Skeletal muscle satellite cell (primary cell): ENCODE data around the gene PSMA4. TPM values are rescaled to one million over a fixed set of nuclear protein-coding genes. Genes with fewer than 3 reads are reported as not detected.
"Not testable (repeated sequence)": the region's sequence is repeated elsewhere in the genome, so short reads cannot be mapped to it uniquely, and the experiment has no call there.

ENCODE experiments used
- H3K27me3 ChIP-seq: 2 replicates; pipeline ENCODE4 v1.7.0; 2013; ENCODE audit warnings: low read length; ENCODE audit not compliant: control insufficient read depth, insufficient read depth
- H3K36me3 ChIP-seq: 2 replicates; pipeline ENCODE4 v1.7.0; 2013; ENCODE audit warnings: mild to moderate bottlenecking, control low read depth, low read length; ENCODE audit not compliant: insufficient read depth
- H3K4me1 ChIP-seq: 2 replicates; pipeline ENCODE4 v1.7.0; 2013; ENCODE audit warnings: low read length; ENCODE audit not compliant: control insufficient read depth, insufficient read depth
- H3K4me2 ChIP-seq: 2 replicates; pipeline ENCODE4 v1.7.0; 2013; ENCODE audit warnings: mild to moderate bottlenecking, low read length
- H3K4me3 ChIP-seq: 2 replicates; pipeline ENCODE4 v1.7.0; 2013; ENCODE audit warnings: low read length
- H3K9ac ChIP-seq: 2 replicates; pipeline ENCODE4 v1.7.0; 2013; ENCODE audit warnings: mild to moderate bottlenecking, low read depth, low read length, moderate library complexity
- H3K9me3 ChIP-seq: replicated peaks from 2 replicates; pipeline ENCODE4 v1.7.0; 2013; ENCODE audit warnings: mild to moderate bottlenecking, control low read depth, low read length
- total RNA-seq: library from RNA; depleted of rRNA; stranded (reverse); fragments of >200 nt; gene quantifications from 2 replicates; pipeline ENCODE4 v1.2.3, GENCODE V29; 2012; rRNA removed

PSMA4 gene
- 322 and 348 TPM in 2 replicates for total RNA-seq

GRCh38 chr15:78540141-78540870, at the start of gene PSMA4:
PSMA4 (plus strand) TSS chr15:78540444; CDS start chr15:78541928, 1,484 bp downstream.
- H3K27me3 ChIP-seq = no peaks in the 10 kb centered on the region
- peak within 1 kb of the TSS; percentile 97 for H3K9ac ChIP-seq
- peak within 1 kb of the TSS; percentile 96 for H3K4me3 ChIP-seq
- H3K36me3 ChIP-seq = peaks cover 31% of the 10 kb centered on the region
- H3K4me2 ChIP-seq = peak within 1 kb of the TSS; percentile 92
- no peaks in the 10 kb centered on the region for H3K9me3 ChIP-seq
- H3K4me1 ChIP-seq = peaks cover 14% of the 10 kb centered on the region

GRCh38 chr15:78492872-78493271, 47.4 kb upstream of the PSMA4 start:
- Histone ChIP-seq H3K9me3 (no peaks in the 10 kb centered on the region), H3K36me3 (peaks cover 86% of the 10 kb centered on the region), H3K4me2 (no peak overlapping the region), H3K4me1 (peaks cover 5% of the 10 kb centered on the region), H3K9ac (no peak overlapping the region), H3K27me3 (no peaks in the 10 kb centered on the region), H3K4me3 (no peak overlapping the region)

- Histone ChIP-seq H3K9ac (no peak overlapping the region), H3K9me3 (no peaks in the 10 kb centered on the region), H3K4me2 (no peak overlapping the region), H3K36me3 (peaks cover 26% of the 10 kb centered on the region), H3K4me3 (no peak overlapping the region), H3K4me1 (no peaks in the 10 kb centered on the region), H3K27me3 (no peaks in the 10 kb centered on the region)
These were observed 38.4 kb upstream of the PSMA4 start for GRCh38 chr15:78501857-78502256.

GRCh38 chr15:78502641-78503040, 37.6 kb upstream of the PSMA4 start:
- no peak overlapping the region for H3K4me2 ChIP-seq
- H3K9ac ChIP-seq = no peak overlapping the region
- no peaks in the 10 kb centered on the region for H3K9me3 ChIP-seq

GRCh38 chr15:78506971-78507830, 33.0 kb upstream of the PSMA4 start, which contains the start of gene HYKK:
HYKK (plus strand) TSS chr15:78507577; CDS start chr15:78513089, 5,512 bp downstream.
- peak within 1 kb of the TSS; percentile 68 for H3K9ac ChIP-seq
- no peaks in the 10 kb centered on the region for H3K9me3 ChIP-seq
- H3K27me3 ChIP-seq = no peaks in the 10 kb centered on the region
- peak within 1 kb of the TSS; percentile 89 for H3K4me2 ChIP-seq
- H3K36me3 ChIP-seq = no peaks in the 10 kb centered on the region
- H3K4me1 ChIP-seq = peaks cover 7% of the 10 kb centered on the region
- peak within 1 kb of the TSS; percentile 89 for H3K4me3 ChIP-seq

More at GRCh38 chr15:78502641-78503040, 37.6 kb upstream of the PSMA4 start:
- no peak overlapping the region for H3K4me3 ChIP-seq
- H3K36me3 ChIP-seq = peaks cover 20% of the 10 kb centered on the region
- peaks cover 1% of the 10 kb centered on the region for H3K4me1 ChIP-seq
- no peaks in the 10 kb centered on the region for H3K27me3 ChIP-seq

GRCh38 chr15:78507831-78508160, 32.4 kb upstream of the PSMA4 start:
- H3K27me3 ChIP-seq = no peaks in the 10 kb centered on the region
- peak overlapping the region; percentile 89 for H3K4me2 ChIP-seq
- no peaks in the 10 kb centered on the region for H3K9me3 ChIP-seq
- H3K4me3 ChIP-seq = peak overlapping the region; percentile 89
- peaks cover 7% of the 10 kb centered on the region for H3K4me1 ChIP-seq
- H3K9ac ChIP-seq = peak overlapping the region; percentile 68
- H3K36me3 ChIP-seq = no peaks in the 10 kb centered on the region

GRCh38 chr15:78508272-78508671, 32.0 kb upstream of the PSMA4 start:
- Histone ChIP-seq H3K36me3 (no peaks in the 10 kb centered on the region), H3K9me3 (no peaks in the 10 kb centered on the region), H3K4me2 (peak overlapping the region; percentile 89), H3K27me3 (no peaks in the 10 kb centered on the region), H3K4me1 (peaks cover 7% of the 10 kb centered on the region), H3K9ac (no peak overlapping the region), H3K4me3 (peak overlapping the region; percentile 89)

GRCh38 chr15:78509726-78510312, 30.4 kb upstream of the PSMA4 start:
- H3K9me3 ChIP-seq = no peaks in the 10 kb centered on the region
- H3K9ac ChIP-seq = no peak overlapping the region
- H3K4me2 ChIP-seq = no peak overlapping the region
- H3K4me3 ChIP-seq = no peak overlapping the region
- no peaks in the 10 kb centered on the region for H3K36me3 ChIP-seq
- H3K27me3 ChIP-seq = no peaks in the 10 kb centered on the region
- peaks cover 7% of the 10 kb centered on the region for H3K4me1 ChIP-seq

- H3K4me1 ChIP-seq, H3K4me2 ChIP-seq, H3K36me3 ChIP-seq, H3K27me3 ChIP-seq, H3K9me3 ChIP-seq, H3K9ac ChIP-seq, H3K4me3 ChIP-seq: not testable (repeated sequence)
These were observed 20.2 kb upstream of the PSMA4 start for GRCh38 chr15:78520035-78520434.

GRCh38 chr15:78524230-78524629, 16.0 kb upstream of the PSMA4 start:
- no peaks in the 10 kb centered on the region for H3K27me3 ChIP-seq

GRCh38 chr15:78527325-78527724, 12.9 kb upstream of the PSMA4 start:
- H3K4me2 ChIP-seq = no peak overlapping the region
- H3K4me3 ChIP-seq = no peak overlapping the region

More at GRCh38 chr15:78524230-78524629, 16.0 kb upstream of the PSMA4 start:
- Histone ChIP-seq H3K9me3 (no peaks in the 10 kb centered on the region), H3K4me2 (no peak overlapping the region), H3K4me1 (no peaks in the 10 kb centered on the region), H3K4me3 (no peak overlapping the region), H3K36me3 (no peaks in the 10 kb centered on the region), H3K9ac (no peak overlapping the region)

More at GRCh38 chr15:78527325-78527724, 12.9 kb upstream of the PSMA4 start:
- no peaks in the 10 kb centered on the region for H3K4me1 ChIP-seq
- H3K27me3 ChIP-seq = no peaks in the 10 kb centered on the region
- no peaks in the 10 kb centered on the region for H3K9me3 ChIP-seq
- no peak overlapping the region for H3K9ac ChIP-seq
- H3K36me3 ChIP-seq = no peaks in the 10 kb centered on the region
